Right atrium auricular region (tissue), 2 donors: ENCODE measurements around the gene CORO7. TPM values are rescaled to one million over a fixed set of nuclear protein-coding genes. Genes with fewer than 3 reads are reported as not detected.

Source experiments
- DNase-seq: peaks from one replicate; pipeline ENCODE4 v3.0.0-alpha.2; 2019; ENCODE audit warnings: low spot score
- H3K27ac ChIP-seq, 2 donors: fragments of 200-600 bp; sonication (generic); 1 replicate in 1 of 2; 2 replicates in 1 of 2; pipeline ENCODE4 v1.5.1; 2016 to 2019
- H3K27me3 ChIP-seq, 2 donors: fragments of 200-600 bp; sonication (generic); one replicate each; pipeline versions ENCODE4 v1.5.1 to v1.6.0; 2017 to 2019
- H3K36me3 ChIP-seq: fragments of 200-600 bp; sonication (generic); one replicate; pipeline ENCODE4 v1.5.1; 2016
- H3K4me1 ChIP-seq, 2 donors: fragments of 200-600 bp; sonication (generic); one replicate each; pipeline versions ENCODE4 v1.5.1 to v1.6.0; 2017 to 2019
- H3K4me3 ChIP-seq, 2 donors: fragments of 200-600 bp; sonication (generic); 1 replicate in 1 of 2; 2 replicates in 1 of 2; pipeline ENCODE4 v1.5.1; 2017 to 2019; ENCODE audit warnings: mild to moderate bottlenecking in 1 of 2, moderate library complexity in 1 of 2
- H3K9me3 ChIP-seq, 2 donors: fragments of 200-600 bp; sonication (generic); one replicate each; pipeline ENCODE4 v1.5.1; 2019
- CTCF ChIP-seq, 2 donors: fragments of 200-600 bp; sonication (generic); IDR thresholded peaks; one replicate each; pipeline ENCODE4 v1.5.1; 2019; ENCODE audit warnings: antibody characterized with exemption in 2 of 2
- total RNA-seq, 2 donors: library from RNA; depleted of rRNA; stranded (reverse); fragments of >200 nt; gene quantifications; one replicate each; pipeline ENCODE4 v1.1.0, GENCODE V29; 2016

CORO7 gene
- total RNA-seq, 2 donors from 2014 or later, result 10.3 TPM

GRCh38 chr16:4314532-4315185, 101.7 kb downstream of the CORO7 start:
- no peaks in the 10 kb centered on the region for H3K9me3 ChIP-seq
- H3K4me1 ChIP-seq, result peaks cover 0 to 57% of the 10 kb centered on the region in 2 donors
- H3K27ac ChIP-seq, result peak overlapping the region; percentile 94 to 96
- no peaks in the 10 kb centered on the region for H3K27me3 ChIP-seq
- H3K4me3 ChIP-seq, result peak overlapping the region; percentile 70 to 85
- H3K36me3 ChIP-seq, result no peaks in the 10 kb centered on the region
- TF ChIP-seq CTCF (IDR thresholded peaks at IDR 0.05), result no peak
- no peak for DNase-seq

DNA sequence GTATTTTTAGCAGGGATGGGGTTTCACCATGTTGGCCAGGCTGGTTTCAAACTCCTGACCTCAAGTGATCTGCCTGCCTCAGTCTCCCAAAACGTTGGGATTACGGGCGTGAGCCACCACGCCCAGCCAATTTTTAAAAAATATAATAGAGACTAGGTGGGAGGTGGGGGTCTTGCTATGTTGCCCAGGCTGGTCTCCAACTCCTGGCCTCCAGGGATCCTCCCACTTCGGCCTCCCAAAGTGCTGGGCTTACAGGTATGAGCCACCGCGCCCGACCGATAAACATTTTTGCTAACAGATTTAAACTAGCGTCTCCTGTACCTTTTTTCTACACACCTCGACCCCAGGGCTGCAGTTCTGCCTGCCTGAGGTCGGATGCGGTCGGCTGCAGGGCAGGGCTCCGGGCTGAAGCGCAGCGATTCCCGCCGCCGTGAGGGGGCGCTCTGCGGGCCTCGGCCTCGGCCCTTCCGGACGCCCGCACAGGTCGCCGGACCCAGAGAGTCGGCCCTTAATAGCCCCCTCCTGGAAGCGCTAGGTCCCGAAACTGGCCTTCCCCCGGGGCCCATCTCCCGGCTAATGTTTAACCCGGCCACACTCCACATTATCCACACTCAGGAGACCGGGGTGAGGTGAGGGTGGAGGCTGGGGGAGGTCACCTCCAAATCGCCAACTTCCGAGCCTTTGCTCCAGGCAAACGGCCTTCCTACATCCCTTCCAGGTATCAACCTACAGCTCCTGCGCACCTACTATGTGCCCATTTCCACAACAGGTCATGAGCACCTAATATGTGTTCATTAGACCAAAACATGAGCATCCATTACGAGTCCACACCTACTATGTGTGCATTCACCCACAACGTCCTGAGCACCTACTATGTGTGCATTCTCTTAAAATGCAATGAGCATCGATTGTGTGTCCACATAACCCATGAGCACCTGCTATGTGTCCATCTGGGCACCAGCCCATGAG, 102.5 kb downstream of the CORO7 start:
- H3K4me3 ChIP-seq, result peak overlapping the region in 1 of 2 donors; percentile 7
- H3K36me3 ChIP-seq, result no peaks in the 10 kb centered on the region
- TF ChIP-seq CTCF (IDR thresholded peaks at IDR 0.05), result peak; percentile 30 to 78
- no peaks in the 10 kb centered on the region for H3K27me3 ChIP-seq
- no peak for DNase-seq
- H3K4me1 ChIP-seq, result peaks cover 0 to 54% of the 10 kb centered on the region in 2 donors
- no peaks in the 10 kb centered on the region for H3K9me3 ChIP-seq
- peak overlapping the region in 1 of 2 donors; percentile 96 for H3K27ac ChIP-seq

DNA sequence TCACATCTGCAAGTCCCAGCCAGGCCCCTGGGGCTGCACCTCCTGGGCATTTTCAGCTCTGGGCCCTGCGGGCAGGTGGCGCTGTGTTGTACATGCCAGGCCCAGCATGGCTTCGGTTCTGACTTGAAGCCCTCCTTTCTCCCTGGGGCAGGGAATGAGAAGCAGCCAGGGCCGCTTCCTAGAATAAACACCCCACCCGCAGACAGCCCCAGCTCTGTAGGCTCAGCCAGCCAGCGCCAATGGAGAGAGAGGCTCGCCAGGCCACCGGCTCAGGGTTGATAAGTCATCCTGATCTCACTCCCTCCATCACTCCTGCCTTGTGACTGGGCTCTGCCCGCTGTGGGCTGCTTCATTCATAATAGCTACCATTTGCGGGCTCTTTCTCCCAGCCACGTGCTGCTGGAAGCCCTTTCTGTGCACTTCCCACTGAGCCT, 106.5 kb downstream of the CORO7 start:
- no peaks in the 10 kb centered on the region for H3K9me3 ChIP-seq
- peak overlapping the region; percentile 45 to 62 for H3K27ac ChIP-seq
- DNase-seq, result no peak
- H3K36me3 ChIP-seq, result no peaks in the 10 kb centered on the region
- H3K4me1 ChIP-seq, result peaks cover 0 to 41% of the 10 kb centered on the region in 2 donors
- H3K4me3 ChIP-seq, result no peak overlapping the region
- no peaks in the 10 kb centered on the region for H3K27me3 ChIP-seq
- peak; percentile 49 to 69 for TF ChIP-seq CTCF (IDR thresholded peaks at IDR 0.05)

DNA sequence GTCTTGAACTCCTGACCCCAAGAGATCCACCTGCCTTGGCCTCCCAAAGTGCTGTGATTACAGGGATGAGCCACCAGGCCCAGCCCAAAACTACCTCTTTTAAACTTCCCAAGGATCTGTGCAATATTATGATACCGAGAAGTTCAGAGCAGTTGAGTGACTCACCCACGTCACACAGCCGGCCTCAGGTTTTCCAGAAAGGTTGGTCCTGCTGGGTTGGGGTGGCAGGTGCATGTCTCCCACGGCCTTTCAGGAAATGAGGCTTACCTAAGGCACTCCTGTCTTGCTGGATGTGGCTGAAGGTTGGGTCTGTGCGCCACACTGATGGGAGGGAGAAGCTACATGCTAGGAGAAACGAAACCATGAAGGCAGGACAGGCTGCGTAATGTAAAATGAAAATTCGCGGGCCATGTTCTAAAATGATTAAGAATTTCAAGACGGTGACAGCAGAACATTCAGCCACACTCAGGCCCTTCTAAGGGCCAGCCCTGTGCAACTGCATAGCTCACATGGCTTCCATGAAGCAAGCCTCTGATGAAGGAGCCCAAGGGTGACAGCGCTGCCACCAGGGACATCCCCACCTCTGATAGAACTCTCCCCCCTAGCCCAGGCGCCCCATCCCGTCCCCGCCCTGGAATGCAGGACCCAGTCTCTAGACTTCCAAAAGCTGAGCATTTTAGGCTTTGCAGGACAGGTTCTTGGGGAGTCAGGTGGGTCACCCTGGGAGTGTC, 107.1 kb downstream of the CORO7 start:
- Histone ChIP-seq H3K9me3 (no peaks in the 10 kb centered on the region), H3K27me3 (no peaks in the 10 kb centered on the region), H3K4me1 (peaks cover 0 to 35% of the 10 kb centered on the region in 2 donors), H3K36me3 (no peaks in the 10 kb centered on the region), H3K27ac (peak overlapping the region; percentile 45 to 62), H3K4me3 (no peak overlapping the region)
- TF ChIP-seq CTCF (IDR thresholded peaks at IDR 0.05), result no peak
- no peak for DNase-seq

GRCh38 chr16:4307215-4308037, 109.0 kb downstream of the CORO7 start:
- Histone ChIP-seq H3K36me3 (no peaks in the 10 kb centered on the region), H3K4me3 (peak overlapping the region; percentile 50 to 57), H3K27me3 (no peaks in the 10 kb centered on the region), H3K4me1 (peaks cover 0 to 27% of the 10 kb centered on the region in 2 donors), H3K27ac (peak overlapping the region; percentile 78 to 91), H3K9me3 (no peaks in the 10 kb centered on the region)
- peak; percentile 96 for DNase-seq
- TF ChIP-seq CTCF (IDR thresholded peaks at IDR 0.05), result no peak
